ENCODE data around the gene RPL13. TPM values are rescaled to one million over a fixed set of nuclear protein-coding genes. Genes with fewer than 3 reads are reported as not detected.

RPL13 gene
- total and polyA plus RNA-seq, 10 of the 15 experiments (the other 5 are each of a cell fraction or from before 2014, with no cell fraction given): 386 to 9,428 (median 2,486) TPM

- FAIRE-seq (no peak), DNase-seq (ENCODE audit: low read depth, low spot score) (no peak), ATAC-seq (no peak)
- RAD21 ChIA-PET (ENCODE audit: unreplicated experiment): no interaction called here
- H3K9me3 ChIP-seq (replicated peaks; ENCODE audit: control insufficient read depth, insufficient read depth, low read length): no peaks in the 10 kb centered on the region
- no peaks in the 10 kb centered on the region for H3K79me2 ChIP-seq (ENCODE audit: control insufficient read depth, insufficient read depth, low read length)
- CTCF ChIA-PET: interaction anchor here (0.7 to 1.4 kb wide), 3 partner anchors 115 to 195 kb away, joined by 3 read pairs; partner anchors contain the start of gene CDK10
- SMC1A ChIA-PET (ENCODE audit: uncharacterized antibody, unreplicated experiment): no interaction called here
- intact Hi-C loops (cut with micrococcal nuclease; ENCODE audit: unreplicated experiment) (no loop called here), in situ Hi-C loops (cut with MboI) (no loop called here)
- H3K4me2 ChIP-seq (ENCODE audit: control insufficient read depth, insufficient read depth): no peak overlapping the region
- H4K20me1 ChIP-seq (ENCODE audit: control insufficient read depth, insufficient read depth): no peaks in the 10 kb centered on the region
- no peak overlapping the region for H3K27ac ChIP-seq (ENCODE audit: control insufficient read depth, insufficient read depth)
- no TSS peak for BruUV-seq (replicated peaks)
- H3K9ac ChIP-seq (ENCODE audit: control insufficient read depth, insufficient read depth, low read length): no peak overlapping the region
- no peak overlapping the region for H2AFZ ChIP-seq (ENCODE audit: control insufficient read depth, low read depth, low read length)
- H3K4me1 ChIP-seq (ENCODE audit: control insufficient read depth, insufficient read depth, low read length): peaks cover 15% of the 10 kb centered on the region
- 68% methylated on average over 18 of the region's 18 CpGs for WGBS (ENCODE audit: insufficient coverage, insufficient replicate concordance, low lambda C conversion rate, missing lambda C conversion rate)
- no peak overlapping the region for H3K4me3 ChIP-seq
- H3K36me3 ChIP-seq (ENCODE audit: control insufficient read depth in 2 of 2, insufficient read depth in 2 of 2, low read length in 1 of 2): no peaks in the 10 kb centered on the region
- H3K27me3 ChIP-seq (replicated peaks in 1 of 2; ENCODE audit: control insufficient read depth in 2 of 2, insufficient read depth in 2 of 2, low read length in 1 of 2): no peaks in the 10 kb centered on the region; a peak in 1 of 4 replicates
- TF ChIP-seq POLR2AphosphoS2 (IDR thresholded peaks at IDR 0.05; ENCODE audit: low read depth, low read length) (no peak), IRF5 (IDR thresholded peaks at IDR 0.05; ENCODE audit: borderline replicate concordance) (no peak), CEBPB (IDR thresholded peaks at IDR 0.05; ENCODE audit: borderline replicate concordance in 1 of 2, low read depth in 2 of 2, low read length in 2 of 2) (no peak), YBX1 (IDR thresholded peaks at IDR 0.05) (no peak), NBN (IDR thresholded peaks at IDR 0.05) (no peak), KDM1A (IDR thresholded peaks at IDR 0.05; ENCODE audit: borderline replicate concordance) (no peak), SIN3A (IDR thresholded peaks at IDR 0.05; ENCODE audit: low read depth, low read length) (no peak), EGR1 (IDR thresholded peaks at IDR 0.05; ENCODE audit: borderline replicate concordance in 1 of 2, low read depth in 2 of 2, low read length in 2 of 2) (no peak), MEF2B (IDR thresholded peaks at IDR 0.05; ENCODE audit: partially characterized antibody, poor library complexity, severe bottlenecking) (no peak), KAT2A (conservative IDR thresholded peaks at IDR 0.05; ENCODE audit: control insufficient read depth, low read depth, low read length) (no peak), CTCF (IDR thresholded peaks at IDR 0.05 in 2 of 3, conservative IDR thresholded peaks at IDR 0.05 in 1 of 3; ENCODE audit: control insufficient read depth in 2 of 3, extremely low read depth in 1 of 3, insufficient read depth in 1 of 3, low read depth in 3 of 3, low read length in 3 of 3) (no peak), BCL3 (IDR thresholded peaks at IDR 0.05; ENCODE audit: borderline replicate concordance, insufficient read depth, low read depth, low read length, poor library complexity, severe bottlenecking) (no peak), ZNF274 (IDR thresholded peaks at IDR 0.05; ENCODE audit: insufficient read depth, insufficient read length) (no peak), RCOR1 (conservative IDR thresholded peaks at IDR 0.05; ENCODE audit: low read depth, low read length) (no peak), ZNF217 (IDR thresholded peaks at IDR 0.05) (no peak), NRF1 (conservative IDR thresholded peaks at IDR 0.05; ENCODE audit: low read depth, low read length) (no peak)
- TF ChIP-seq, protein P1, sequence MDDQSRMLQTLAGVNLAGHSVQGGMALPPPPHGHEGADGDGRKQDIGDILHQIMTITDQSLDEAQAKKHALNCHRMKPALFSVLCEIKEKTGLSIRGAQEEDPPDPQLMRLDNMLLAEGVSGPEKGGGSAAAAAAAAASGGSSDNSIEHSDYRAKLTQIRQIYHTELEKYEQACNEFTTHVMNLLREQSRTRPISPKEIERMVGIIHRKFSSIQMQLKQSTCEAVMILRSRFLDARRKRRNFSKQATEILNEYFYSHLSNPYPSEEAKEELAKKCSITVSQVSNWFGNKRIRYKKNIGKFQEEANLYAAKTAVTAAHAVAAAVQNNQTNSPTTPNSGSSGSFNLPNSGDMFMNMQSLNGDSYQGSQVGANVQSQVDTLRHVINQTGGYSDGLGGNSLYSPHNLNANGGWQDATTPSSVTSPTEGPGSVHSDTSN (IDR thresholded peaks at IDR 0.05; ENCODE audit: insufficient replicate concordance, low read depth, low read length): no peak
- POLR2A ChIA-PET: no interaction called here
Observed at GRCh38 chr16:89571636-89572035, 11.2 kb downstream of the RPL13 start.
